ENCODE data around the gene CYFIP1.

DNA sequence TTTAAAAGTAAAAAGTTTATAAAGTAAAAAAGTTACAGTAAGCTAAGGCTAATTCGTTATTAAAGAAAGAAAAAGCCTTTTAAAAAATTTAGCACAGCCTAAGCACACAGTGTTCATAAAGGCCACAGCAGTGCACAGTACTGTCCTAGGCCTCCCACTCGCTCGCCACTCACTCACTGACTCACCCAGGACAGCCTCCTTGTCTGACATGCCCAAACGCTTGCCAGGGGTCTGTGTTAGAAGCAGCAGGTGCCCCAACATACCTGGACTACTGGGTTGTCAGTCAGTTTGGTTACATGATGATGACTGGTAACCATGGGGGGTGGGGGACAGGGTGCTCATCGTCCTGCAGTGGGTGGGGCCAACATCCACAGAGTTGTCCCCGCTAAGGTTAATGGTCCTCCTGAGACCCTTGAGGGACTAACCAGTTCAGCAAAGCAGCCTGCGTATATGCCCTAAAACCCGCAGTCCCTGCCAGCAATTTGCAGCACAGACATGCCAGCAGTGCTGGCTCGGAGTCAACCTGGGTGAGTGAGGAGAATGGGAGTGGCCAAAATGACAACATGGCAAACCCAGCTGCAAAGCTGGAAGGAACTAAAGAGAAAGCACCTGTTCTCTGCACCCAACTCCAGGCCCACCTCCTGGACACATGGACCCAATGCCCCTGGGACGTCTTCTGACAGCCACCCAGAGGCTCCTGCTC lies 49.2 kb downstream of the CYFIP1 start:
- TF ChIP-seq, protein P1, sequence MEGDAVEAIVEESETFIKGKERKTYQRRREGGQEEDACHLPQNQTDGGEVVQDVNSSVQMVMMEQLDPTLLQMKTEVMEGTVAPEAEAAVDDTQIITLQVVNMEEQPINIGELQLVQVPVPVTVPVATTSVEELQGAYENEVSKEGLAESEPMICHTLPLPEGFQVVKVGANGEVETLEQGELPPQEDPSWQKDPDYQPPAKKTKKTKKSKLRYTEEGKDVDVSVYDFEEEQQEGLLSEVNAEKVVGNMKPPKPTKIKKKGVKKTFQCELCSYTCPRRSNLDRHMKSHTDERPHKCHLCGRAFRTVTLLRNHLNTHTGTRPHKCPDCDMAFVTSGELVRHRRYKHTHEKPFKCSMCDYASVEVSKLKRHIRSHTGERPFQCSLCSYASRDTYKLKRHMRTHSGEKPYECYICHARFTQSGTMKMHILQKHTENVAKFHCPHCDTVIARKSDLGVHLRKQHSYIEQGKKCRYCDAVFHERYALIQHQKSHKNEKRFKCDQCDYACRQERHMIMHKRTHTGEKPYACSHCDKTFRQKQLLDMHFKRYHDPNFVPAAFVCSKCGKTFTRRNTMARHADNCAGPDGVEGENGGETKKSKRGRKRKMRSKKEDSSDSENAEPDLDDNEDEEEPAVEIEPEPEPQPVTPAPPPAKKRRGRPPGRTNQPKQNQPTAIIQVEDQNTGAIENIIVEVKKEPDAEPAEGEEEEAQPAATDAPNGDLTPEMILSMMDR (conservative IDR thresholded peaks at IDR 0.05; ENCODE audit: low read depth, low read length), result no peak
- TF ChIP-seq EZH2 (IDR thresholded peaks at IDR 0.05; ENCODE audit: borderline replicate concordance, low read depth, low read length, poor library complexity, severe bottlenecking), result no peak
